Activated naive CD4-positive, alpha-beta T cell treated with anti-CD3 and anti-CD28 coated beads for 36 hours (primary cell): ENCODE results near the gene ANO2. TPM values are rescaled to one million over a fixed set of nuclear protein-coding genes. Genes with fewer than 3 reads are reported as not detected.
"Not testable (repeated sequence)": the region's sequence is repeated elsewhere in the genome, so short reads cannot be mapped to it uniquely, and the experiment has no call there.

ENCODE experiments used
- CTCF ChIA-PET: fragments of 350-600 bp; sonication (Branson Sonifier 250); formaldehyde crosslinking; loops from one replicate; lab custom pipeline; 2021; ENCODE audit warnings: antibody characterized with exemption; lab: Charles Lee
- DNase-seq: peaks from one replicate; pipeline ENCODE4 v3.0.0-alpha.2; 2020
- H3K27ac Mint-ChIP-seq: one replicate; pipeline ENCODE4 v1.8.0; 2021; ENCODE audit warnings: mild to moderate bottlenecking, mixed read lengths
- H3K27me3 Mint-ChIP-seq: one replicate; pipeline ENCODE4 v1.8.0; 2021; ENCODE audit warnings: low read depth, mixed read lengths
- H3K36me3 Mint-ChIP-seq: one replicate; pipeline ENCODE4 v1.8.0; 2021; ENCODE audit warnings: low read depth, mixed read lengths
- H3K4me1 Mint-ChIP-seq: one replicate; pipeline ENCODE4 v1.8.0; 2021; ENCODE audit warnings: low read depth, mixed read lengths
- H3K4me3 Mint-ChIP-seq: one replicate; pipeline ENCODE4 v1.8.0; 2021; ENCODE audit warnings: mild to moderate bottlenecking, moderate library complexity, mixed read lengths
- H3K9me3 Mint-ChIP-seq: one replicate; pipeline ENCODE4 v1.8.0; 2021; ENCODE audit warnings: mixed read lengths
- intact Hi-C: fragments of 100-400 bp; cut with micrococcal nuclease; formaldehyde crosslinking; loops from one replicate; pipeline ENCODE4 v1.15.1; 2023
- total RNA-seq, 2 experiments: library from RNA; stranded (reverse); gene quantifications; one replicate each; pipeline ENCODE4 v1.2.3, GENCODE V29; 2021

ANO2 gene
- total RNA-seq, 2 experiments from 2014 or later: not detected

DNA sequence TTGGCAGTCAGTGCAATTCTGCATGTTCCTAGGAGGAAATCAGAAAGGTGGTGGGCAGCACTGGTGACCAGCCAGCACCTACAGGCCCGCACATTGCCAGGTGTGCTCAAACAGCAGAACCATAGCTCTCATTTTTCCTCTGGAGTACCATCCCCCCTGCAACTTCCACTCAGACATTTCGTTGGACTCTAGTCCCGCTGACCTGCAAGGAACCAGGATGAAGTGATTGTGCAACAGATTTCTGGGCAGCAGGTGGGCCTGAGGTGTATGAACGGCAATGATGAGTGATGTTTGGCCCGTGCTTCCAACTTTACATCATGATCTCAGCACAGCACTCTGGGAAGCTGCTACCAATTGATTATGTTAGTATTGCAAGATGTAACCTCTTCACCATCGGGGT is 383.2 kb downstream of the ANO2 start:
- CTCF ChIA-PET: interaction anchor here (0.6 kb wide), 1 partner anchor 202 kb away, joined by 5 read pairs; no protein-coding TSS in a partner anchor
- H3K27ac Mint-ChIP-seq: no peak overlapping the region
- no peaks in the 10 kb centered on the region for H3K4me1 Mint-ChIP-seq
- no peaks in the 10 kb centered on the region for H3K9me3 Mint-ChIP-seq
- no peaks in the 10 kb centered on the region for H3K27me3 Mint-ChIP-seq
- intact Hi-C loops: no loop called here
- DNase-seq: no peak
- H3K4me3 Mint-ChIP-seq: no peak overlapping the region
- H3K36me3 Mint-ChIP-seq: no peaks in the 10 kb centered on the region

DNA sequence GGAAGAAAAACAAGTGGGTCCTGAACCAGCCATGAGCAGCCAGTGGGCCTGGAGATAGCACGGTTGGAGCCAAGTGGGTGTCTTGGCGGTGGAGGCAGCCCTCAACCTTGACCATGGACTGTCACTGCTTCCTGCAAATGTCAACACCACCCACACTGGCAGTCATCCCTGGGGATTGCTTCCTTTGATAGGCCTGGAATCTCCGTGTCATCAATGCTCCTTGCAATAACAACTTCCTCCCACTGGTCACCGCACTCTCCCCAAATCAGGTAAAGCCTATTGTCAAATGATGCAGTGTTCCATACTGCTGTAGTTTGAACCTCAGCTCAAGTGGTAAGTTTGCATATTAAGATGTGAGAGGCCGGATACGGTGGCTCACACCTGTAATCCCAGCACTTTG is 384.0 kb downstream of the ANO2 start:
- H3K4me3 Mint-ChIP-seq: no peak overlapping the region
- intact Hi-C loops: no loop called here
- H3K27me3 Mint-ChIP-seq: no peaks in the 10 kb centered on the region
- CTCF ChIA-PET: no interaction called here
- H3K36me3 Mint-ChIP-seq: no peaks in the 10 kb centered on the region
- no peak overlapping the region for H3K27ac Mint-ChIP-seq
- H3K4me1 Mint-ChIP-seq: no peaks in the 10 kb centered on the region
- H3K9me3 Mint-ChIP-seq: no peaks in the 10 kb centered on the region
- DNase-seq: no peak

DNA sequence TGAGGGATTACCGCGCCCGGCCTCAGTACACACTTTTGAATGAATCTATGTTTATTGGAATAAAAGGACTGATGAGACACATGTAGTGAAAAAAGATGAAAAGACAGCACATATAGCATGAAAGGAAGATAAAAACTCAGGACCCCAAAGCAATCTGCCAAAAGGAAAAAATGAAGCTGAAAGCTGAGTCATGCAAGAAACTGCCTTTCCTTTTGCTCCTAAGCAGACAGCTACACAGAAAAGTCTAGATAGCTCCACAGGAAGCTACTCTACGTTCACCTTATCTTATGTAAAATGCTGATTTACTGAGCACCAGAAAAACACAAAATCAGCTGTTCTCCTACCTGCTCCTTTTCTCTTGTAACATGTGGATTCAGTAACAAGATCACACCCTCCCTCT is 384.8 kb downstream of the ANO2 start:
- Mint-ChIP-seq H3K4me3 (no peak overlapping the region), H3K4me1 (no peaks in the 10 kb centered on the region), H3K27ac (no peak overlapping the region), H3K9me3 (no peaks in the 10 kb centered on the region), H3K36me3 (no peaks in the 10 kb centered on the region), H3K27me3 (no peaks in the 10 kb centered on the region)
- CTCF ChIA-PET: no interaction called here
- DNase-seq: no peak
- intact Hi-C loops: no loop called here

DNA sequence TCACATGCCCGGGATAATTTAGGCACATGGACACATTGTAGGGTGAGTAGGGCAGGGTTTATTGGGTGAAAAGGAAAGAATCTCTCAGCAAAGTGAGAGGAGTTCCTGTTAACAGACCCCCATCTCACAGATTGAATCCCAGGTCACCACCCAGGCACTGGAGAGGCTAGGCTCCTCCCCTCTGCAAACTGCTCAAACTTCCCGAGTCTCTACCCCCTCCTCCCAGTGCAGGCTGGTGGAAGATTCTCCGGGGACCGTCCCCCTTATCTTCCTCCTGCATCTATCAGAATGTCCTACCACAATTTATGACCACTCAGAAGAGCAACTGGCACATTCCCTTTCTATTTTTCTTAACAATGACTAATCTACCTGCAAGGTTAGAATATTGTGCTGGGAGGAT is 387.2 kb downstream of the ANO2 start:
- CTCF ChIA-PET: interaction anchor here (0.5 kb wide), 1 partner anchor 15 kb away, joined by 3 read pairs; no protein-coding TSS in a partner anchor
- no peaks in the 10 kb centered on the region for H3K27me3 Mint-ChIP-seq

DNA sequence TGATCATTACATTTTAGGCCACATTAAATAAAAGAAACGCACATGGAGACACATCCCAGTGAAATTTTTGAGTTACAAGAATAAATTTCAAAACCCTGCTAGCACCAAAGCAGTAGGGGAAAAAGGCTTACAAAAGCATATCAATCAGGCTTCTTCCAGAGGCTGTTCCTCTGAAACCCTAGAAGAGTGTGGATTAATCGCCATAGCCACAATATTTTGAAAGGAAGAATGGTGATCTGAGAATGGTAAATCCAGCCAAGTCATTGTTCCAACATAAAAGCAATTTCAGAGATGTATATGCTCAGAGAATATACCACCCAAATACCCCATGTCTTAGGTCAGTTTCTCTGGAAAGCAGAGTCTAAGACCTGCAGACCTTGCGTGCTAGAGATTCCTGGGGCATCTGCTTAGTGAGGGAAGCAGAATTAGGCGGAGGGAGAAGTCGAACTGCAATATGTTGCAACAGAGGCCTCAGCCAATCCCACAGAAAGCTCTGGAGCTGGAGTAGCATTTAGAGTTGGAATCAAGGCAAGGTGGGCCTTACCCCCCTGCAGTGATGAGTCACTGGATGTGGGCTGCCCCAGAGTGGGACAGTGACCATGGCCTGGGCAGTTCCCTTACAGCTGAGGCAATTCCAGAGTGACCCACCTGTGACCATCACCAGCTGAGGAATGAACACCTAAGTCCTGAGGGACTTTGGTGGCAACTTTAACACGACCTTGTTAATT is 387.9 kb downstream of the ANO2 start:
- Mint-ChIP-seq H3K27ac (no peak overlapping the region), H3K4me3 (no peak overlapping the region), H3K27me3 (no peaks in the 10 kb centered on the region), H3K4me1 (no peaks in the 10 kb centered on the region), H3K9me3 (no peaks in the 10 kb centered on the region), H3K36me3 (no peaks in the 10 kb centered on the region)
- CTCF ChIA-PET: interaction anchor here (0.5 kb wide), 1 partner anchor 14 kb away, joined by 3 read pairs; no protein-coding TSS in a partner anchor
- intact Hi-C loops: no loop called here
- no peak for DNase-seq

More for the DNA sequence above, 387.2 kb downstream of the ANO2 start:
- H3K4me3 Mint-ChIP-seq: no peak overlapping the region
- DNase-seq: no peak
- no peaks in the 10 kb centered on the region for H3K4me1 Mint-ChIP-seq
- intact Hi-C loops: no loop called here
- no peak overlapping the region for H3K27ac Mint-ChIP-seq
- H3K9me3 Mint-ChIP-seq: no peaks in the 10 kb centered on the region
- H3K36me3 Mint-ChIP-seq: no peaks in the 10 kb centered on the region

DNA sequence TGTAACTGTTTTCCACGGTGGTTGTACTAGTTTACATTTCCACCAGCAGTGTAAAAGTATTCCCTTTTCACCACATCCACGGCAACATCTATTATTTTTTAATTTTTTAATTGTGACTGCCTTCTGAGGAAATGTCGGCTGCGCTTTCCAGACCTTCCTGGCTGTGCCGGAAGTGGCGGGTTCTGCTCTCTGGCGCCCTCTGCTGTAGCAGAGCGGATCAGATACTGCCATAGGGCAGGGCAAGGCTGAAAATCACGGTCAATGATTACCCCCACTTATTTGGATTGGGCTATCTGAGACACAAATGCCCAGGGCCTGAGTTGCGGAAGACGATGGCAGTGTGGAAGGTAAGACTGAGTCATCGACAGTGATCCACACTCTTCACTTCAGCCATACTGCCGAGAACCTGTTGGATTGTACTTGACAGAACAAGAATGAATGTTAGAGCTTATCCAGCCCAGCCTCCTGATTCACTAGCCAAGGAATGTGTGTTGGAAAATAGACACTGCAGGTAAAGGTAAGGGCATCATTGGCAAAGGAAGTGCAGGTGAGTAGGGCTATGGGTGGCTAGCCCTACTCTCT is 388.9 kb downstream of the ANO2 start:
- no peak overlapping the region for H3K27ac Mint-ChIP-seq
- no peaks in the 10 kb centered on the region for H3K9me3 Mint-ChIP-seq
- peak; percentile 15 for DNase-seq
- no peaks in the 10 kb centered on the region for H3K4me1 Mint-ChIP-seq
- CTCF ChIA-PET: no interaction called here
- H3K4me3 Mint-ChIP-seq: no peak overlapping the region
- H3K36me3 Mint-ChIP-seq: no peaks in the 10 kb centered on the region
- intact Hi-C loops: no loop called here
- no peaks in the 10 kb centered on the region for H3K27me3 Mint-ChIP-seq

DNA sequence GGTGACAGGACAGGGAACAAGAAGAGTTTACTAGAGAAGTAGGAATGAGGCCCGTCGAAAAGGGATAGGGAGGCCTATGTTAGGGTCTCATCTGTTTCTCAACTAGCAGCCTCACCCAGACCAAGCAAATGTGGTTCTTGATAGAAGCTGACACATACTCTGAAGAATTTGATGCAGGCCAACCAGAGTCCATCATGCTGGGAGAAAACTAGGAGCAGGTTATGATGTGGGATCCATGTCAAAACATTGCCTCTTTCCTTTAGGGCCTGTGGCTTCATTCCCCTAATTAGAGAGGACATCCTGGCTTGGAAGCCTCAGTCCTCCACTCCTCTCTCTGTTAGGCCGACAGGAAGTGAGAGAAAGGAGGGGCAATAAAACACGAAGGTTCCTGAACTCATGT is 390.3 kb downstream of the ANO2 start:
- Mint-ChIP-seq H3K27me3 (peaks cover 2% of the 10 kb centered on the region), H3K36me3 (no peaks in the 10 kb centered on the region), H3K4me1 (no peaks in the 10 kb centered on the region), H3K27ac (no peak overlapping the region), H3K4me3 (no peak overlapping the region), H3K9me3 (no peaks in the 10 kb centered on the region)
- no peak for DNase-seq
- intact Hi-C loops: no loop called here
- CTCF ChIA-PET: no interaction called here

DNA sequence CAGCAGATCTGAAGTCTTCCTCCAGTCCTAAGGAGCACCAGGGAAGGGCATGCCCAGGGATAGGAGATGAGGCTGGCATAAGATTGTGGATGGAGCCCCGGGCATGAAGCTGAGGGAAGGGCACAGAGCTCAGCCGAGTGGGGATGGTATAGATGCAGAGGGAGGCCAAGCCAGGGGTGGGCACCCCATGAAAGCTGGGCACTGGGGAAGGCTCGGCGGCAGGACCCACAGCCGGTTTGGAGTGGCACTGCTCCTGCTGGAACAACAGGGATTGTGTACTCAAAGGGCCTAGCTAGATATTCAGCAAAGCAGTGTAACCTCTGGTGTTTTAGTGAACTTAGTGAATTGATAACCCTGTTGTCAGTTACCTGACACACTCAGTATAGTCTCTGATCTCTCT is 396.0 kb downstream of the ANO2 start:
- CTCF ChIA-PET: no interaction called here
- Mint-ChIP-seq H3K27ac (no peak overlapping the region), H3K4me3 (no peak overlapping the region), H3K27me3 (peaks cover 6% of the 10 kb centered on the region), H3K9me3 (peaks cover 6% of the 10 kb centered on the region), H3K4me1 (no peaks in the 10 kb centered on the region), H3K36me3 (no peaks in the 10 kb centered on the region)
- intact Hi-C loops: no loop called here
- DNase-seq: no peak

DNA sequence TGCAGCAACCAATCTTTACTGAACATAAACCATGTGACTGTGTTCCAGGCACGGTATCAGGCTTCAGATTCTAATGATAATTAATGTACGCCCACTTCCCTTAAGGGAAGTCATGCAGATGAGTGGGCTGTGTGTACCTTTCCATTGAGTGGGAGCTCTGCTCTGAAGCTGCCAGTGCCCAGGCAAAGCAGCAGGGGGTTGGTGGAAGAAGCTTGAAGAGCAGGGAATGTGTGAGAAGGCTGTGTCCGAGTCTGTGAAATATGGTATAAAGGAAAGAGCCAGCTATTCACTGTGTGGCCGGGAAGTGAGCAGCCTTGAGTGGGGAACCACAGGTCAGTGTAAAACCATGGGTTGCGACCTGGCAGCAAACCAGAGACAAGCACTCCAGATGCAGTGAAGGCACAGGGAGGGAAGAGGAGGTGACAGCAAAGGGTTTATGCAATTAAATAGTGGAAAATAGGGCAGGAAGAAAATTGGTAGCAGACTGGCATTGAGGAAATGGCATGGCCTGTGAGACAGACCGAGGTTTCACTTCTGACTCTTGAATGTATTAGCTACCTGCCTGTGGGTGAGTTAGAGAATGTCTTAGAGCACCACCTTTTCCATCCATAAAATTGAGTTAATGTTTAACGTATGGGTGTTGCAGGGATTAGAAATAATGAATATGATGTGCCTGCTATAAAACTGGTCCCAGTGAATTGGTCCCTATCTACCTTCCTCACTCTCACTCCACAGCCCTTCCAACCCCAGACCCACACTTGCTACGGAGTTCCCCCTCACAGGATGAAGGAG is 396.7 kb downstream of the ANO2 start:
- Mint-ChIP-seq H3K27me3 (peaks cover 6% of the 10 kb centered on the region), H3K9me3 (peaks cover 9% of the 10 kb centered on the region), H3K27ac (no peak overlapping the region), H3K36me3 (no peaks in the 10 kb centered on the region), H3K4me3 (no peak overlapping the region), H3K4me1 (no peaks in the 10 kb centered on the region)
- intact Hi-C loops: no loop called here
- CTCF ChIA-PET: no interaction called here
- DNase-seq: no peak

DNA sequence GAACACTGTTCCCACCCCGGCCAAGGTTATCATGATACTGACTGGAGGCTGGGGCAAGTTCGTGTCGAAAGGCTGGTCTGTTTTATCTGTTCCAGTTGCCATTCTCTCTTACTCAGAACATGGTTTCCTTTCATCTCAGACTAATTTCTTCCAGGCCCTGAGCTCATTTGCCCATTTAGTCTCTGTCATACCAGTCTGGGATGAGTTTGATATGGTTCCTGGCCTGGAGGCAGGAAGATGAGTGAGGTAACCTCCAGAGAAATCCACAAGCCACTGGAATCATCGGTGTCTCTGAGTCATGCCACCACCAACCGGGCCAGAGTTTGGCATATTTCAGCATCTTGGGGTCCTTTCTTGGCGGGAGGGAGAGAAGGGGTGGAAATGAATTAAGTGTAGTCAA is 398.4 kb downstream of the ANO2 start:
- Mint-ChIP-seq H3K9me3 (peaks cover 14% of the 10 kb centered on the region), H3K27ac (no peak overlapping the region)

DNA sequence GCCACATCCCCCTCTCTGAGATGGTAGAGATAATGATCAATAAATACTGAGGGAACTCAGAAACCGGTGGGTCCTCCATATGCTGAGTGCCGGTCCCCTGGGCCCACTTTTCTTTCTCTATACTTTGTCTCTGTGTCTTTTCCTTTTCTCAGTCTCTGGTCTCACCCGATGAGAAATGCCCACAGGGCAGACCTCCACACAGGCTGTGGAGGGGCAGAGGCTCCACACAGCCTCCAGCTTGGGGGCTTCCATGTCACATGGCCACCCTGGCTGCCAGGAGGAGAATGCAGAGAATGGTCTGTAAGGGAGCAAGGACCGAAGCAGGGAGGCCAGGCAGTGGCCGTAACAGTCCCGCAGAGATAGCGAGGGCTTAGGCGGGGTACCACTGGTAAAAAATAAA is 407.3 kb downstream of the ANO2 start:
- no peak for DNase-seq
- CTCF ChIA-PET: no interaction called here
- Mint-ChIP-seq H3K9me3 (peaks cover 10% of the 10 kb centered on the region), H3K36me3 (no peaks in the 10 kb centered on the region), H3K27ac (no peak overlapping the region), H3K4me1 (no peaks in the 10 kb centered on the region), H3K4me3 (no peak overlapping the region), H3K27me3 (peaks cover 12% of the 10 kb centered on the region)
- intact Hi-C loops: no loop called here

More for the DNA sequence above, 398.4 kb downstream of the ANO2 start:
- intact Hi-C loops: no loop called here
- CTCF ChIA-PET: no interaction called here
- no peak for DNase-seq
- Mint-ChIP-seq H3K27me3 (peaks cover 11% of the 10 kb centered on the region), H3K36me3 (no peaks in the 10 kb centered on the region), H3K4me3 (no peak overlapping the region), H3K4me1 (no peaks in the 10 kb centered on the region)

DNA sequence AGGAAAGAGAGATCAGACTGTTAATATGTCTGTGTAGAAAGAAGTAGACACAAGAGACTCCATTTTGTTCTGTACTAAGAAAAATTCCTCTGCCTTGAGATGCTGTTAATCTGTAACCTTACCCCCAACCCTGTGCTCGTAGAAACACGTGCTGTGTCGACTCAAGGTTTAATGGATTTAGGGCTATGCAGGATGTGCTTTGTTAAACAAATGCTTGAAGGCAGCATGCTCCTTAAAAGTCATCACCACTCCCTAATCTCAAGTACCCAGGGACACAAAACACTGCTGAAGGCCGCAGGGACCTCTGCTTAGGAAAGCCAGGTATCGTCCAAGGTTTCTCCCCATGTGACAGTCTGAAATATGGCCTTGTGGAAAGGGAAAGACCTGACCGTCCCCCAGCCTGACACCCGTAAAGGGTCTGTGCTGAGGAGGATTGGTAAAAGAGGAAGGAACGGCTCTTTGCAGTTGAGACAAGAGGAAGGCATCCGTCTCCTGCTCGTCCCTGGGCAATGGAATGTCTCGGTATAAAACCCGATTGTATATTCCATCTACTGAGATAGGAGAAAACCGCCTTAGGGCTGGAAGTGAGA is 407.9 kb downstream of the ANO2 start:
- H3K27me3 Mint-ChIP-seq, DNase-seq, intact Hi-C loops, CTCF ChIA-PET, H3K27ac Mint-ChIP-seq, H3K4me1 Mint-ChIP-seq, H3K36me3 Mint-ChIP-seq, H3K4me3 Mint-ChIP-seq: not testable (repeated sequence)
- peaks cover 10% of the 10 kb centered on the region for H3K9me3 Mint-ChIP-seq
